NCI-H748 (cell line): ENCODE data around the gene NFKBIL1.
A peak's percentile ranks its signal among the peaks of the same experiment; 100 is the strongest.
"Not testable (repeated sequence)": the region's sequence is repeated elsewhere in the genome, so short reads cannot be mapped to it uniquely, and the experiment has no call there.

Source experiments
- DNase-seq: peaks from one replicate; lab custom pipeline; 2025; ENCODE audit not compliant: unreplicated experiment; lab: John Stamatoyannopoulos, UW

The NFKBIL1 gene

DNA sequence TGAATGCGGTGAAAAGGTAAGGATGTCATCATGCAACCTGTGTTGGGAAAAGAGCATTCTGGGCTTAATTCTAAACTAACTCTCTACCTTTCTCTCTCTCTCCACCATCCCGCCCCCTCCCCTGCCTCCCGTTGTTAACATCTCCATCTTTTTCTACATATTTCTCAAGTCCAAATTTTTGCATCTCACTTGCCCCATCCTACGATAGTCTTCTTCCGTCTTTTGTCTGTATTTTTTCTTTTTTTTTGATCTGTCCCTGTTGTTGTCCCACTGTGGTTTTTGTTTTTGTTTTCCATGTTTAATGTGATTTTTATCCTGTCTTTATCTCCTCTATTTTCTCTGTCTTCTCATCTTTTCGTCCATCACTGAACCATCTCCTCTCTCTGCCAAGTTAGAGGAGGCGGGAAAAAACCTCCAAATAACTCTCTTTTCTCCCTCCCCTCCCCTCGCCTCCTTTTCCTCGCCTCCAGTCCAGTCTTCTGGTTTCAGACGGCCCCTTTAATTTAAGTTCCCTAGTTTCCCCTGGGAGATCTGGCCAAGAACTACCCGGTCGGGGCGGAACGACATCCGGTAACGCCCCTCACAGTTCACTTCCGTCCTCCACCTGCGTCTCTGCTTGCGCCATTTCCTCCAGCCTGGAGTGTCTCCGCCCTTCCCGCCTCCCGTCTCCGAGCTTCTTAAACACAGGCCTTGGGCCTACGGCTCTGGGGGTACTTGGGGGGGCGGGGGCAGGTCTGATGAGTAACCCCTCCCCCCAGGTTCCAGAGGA is at the start of gene NFKBIL1:
Gene NFKBIL1 (plus strand): TSS at position 651 of the 769 bp plus-strand sequence. CDS start 87 bp downstream, at position 738.
- peak; percentile 99 for DNase-seq

DNA sequence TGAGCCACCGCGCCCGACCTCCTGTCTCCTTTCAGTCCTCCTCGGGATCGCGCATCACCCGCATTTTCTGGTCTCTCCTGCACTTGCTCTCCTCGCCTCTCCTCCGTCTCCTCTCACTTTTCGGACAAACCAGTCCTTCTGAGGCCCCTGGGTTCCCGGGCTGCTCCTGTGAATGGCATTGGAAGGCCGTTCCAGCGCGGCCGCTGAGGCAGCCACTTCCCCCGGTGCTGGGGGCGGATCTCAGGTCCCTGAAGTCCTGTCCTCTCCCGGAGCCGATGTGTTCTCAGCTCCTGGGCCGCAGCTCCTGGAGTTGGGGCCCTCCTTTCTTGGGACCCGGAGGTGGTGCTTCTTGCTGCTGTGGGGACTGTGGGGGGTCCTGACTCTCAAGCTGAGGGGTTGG is 48.7 kb upstream of the NFKBIL1 start:
- DNase-seq = peak; percentile 40

DNA sequence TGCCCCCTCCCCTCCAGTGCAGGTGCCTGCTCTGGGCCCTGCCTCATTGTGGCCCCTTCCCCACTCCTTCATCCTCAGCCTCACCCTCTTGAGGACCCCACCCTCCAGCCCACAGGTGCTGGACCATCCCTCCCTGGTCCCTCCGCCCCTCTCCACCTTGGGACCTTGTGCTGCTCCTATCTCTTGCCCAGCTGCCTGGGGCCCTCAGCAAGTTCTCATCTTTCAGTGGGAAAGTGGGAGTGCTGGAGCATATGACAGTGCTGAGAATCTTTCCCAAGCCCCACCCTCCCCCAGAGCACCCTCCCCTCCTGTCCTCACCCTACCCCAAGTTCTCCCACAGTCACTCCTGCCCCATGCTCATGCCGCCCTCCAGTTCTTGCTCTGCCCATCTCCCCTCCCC is 47.8 kb upstream of the NFKBIL1 start:
- not testable (repeated sequence) for DNase-seq

- DNase-seq = no peak
Observed at GRCh38 chr6:31502586-31502985, 44.8 kb upstream of the NFKBIL1 start.

GRCh38 chr6:31509036-31509435 is 38.4 kb upstream of the NFKBIL1 start:
- not testable (repeated sequence) for DNase-seq

- DNase-seq = no peak
Observed at GRCh38 chr6:31510007-31510406, 37.4 kb upstream of the NFKBIL1 start.

DNA sequence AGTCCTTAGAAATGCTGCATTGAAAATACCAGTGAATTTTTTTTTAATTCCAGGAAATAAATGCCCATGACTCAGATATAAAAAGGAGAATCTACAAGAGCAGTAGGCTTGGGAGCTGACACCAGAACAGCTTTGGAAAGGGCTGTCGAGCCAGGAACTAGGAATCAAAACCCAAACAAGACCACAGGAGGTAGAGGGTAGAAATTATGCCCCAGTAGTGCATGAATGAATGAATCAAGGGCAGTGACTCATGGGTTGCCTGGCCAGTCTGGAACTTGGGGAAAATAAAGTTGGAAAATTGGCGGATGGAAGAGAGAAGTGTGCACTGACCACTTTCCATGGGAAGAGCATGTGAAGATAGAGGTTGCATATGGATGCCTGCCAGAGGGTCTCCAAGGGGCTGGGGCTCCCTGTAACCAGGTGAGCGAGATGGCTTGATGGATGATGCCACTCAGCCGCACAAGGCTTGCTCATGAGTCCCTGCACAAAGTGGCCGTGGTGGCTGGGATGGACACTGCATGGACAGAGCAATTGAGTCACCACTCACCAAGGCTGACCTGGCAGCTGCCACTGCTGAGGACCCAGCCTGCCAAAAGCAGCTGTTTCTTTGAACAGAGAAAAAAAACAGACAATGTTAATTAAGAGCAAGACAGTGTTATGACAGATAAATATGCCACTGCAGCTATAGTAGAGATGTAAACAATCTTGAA is 33.8 kb upstream of the NFKBIL1 start:
- no peak for DNase-seq

- peak; percentile 38 for DNase-seq
Observed at GRCh38 chr6:31521835-31522234, 25.6 kb upstream of the NFKBIL1 start.

GRCh38 chr6:31525553-31525931 is 21.9 kb upstream of the NFKBIL1 start:
- no peak for DNase-seq

DNA sequence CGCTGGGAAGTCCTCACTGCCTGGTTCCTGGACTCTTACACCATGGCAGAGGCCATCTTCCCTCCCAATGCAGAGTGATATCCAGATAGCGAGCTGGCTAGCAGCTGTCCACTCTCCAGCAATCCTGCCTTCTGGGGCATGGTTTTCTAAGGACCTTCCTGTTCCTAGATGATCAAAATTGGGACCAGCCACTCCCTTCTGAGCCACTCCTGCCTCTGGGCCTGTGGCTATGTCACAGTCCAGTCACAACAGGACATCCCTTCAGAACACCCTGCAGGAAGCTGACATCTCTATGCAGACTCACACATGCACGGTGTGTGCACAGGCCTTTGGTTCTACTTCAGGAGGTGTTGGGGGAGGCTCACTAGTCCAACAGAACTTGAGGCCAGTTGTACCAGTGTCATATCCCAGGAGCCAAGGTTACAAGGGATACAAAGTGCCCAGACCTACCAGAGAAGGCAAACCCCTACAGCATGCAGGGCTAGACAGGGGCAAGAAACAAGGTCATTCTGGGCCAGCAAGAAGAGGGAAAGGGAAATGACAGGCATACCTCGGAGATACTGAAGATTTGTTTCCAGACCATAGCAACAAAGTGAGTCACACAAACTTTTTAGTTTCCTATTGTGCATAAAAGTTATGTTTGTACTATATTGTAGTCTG is 21.3 kb upstream of the NFKBIL1 start:
- DNase-seq = no peak

DNA sequence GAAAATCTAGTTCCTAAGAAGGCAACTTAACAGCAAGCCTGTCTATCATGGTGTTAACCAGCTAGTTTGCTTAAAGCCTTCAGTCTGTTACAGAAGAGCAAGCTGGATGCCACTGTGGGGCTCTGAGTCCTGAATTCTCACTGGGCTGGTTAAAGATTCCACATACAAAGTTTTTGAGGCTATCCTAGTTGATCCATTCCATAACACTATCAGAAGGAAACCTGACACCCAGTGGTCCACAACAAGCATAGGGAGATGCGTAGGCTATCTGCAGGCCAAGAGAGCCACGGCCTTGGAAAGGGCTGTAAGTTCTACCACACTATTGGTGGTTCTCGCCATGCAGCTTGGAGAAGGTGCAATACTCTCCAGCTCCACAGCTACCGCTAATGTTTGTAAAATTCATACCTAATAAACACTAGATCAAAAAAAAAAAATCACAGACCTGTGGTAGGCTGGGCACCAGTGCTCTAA is 19.1 kb upstream of the NFKBIL1 start:
- no peak for DNase-seq

GRCh38 chr6:31528821-31529328 is 18.5 kb upstream of the NFKBIL1 start, which contains the start of gene MCCD1:
MCCD1 (plus strand) TSS chr6:31528962; CDS start chr6:31529015, 53 bp downstream.
- no peak for DNase-seq

- peak; percentile 27 for DNase-seq
Observed at GRCh38 chr6:31529329-31530150, 17.9 kb upstream of the NFKBIL1 start.

- DNase-seq = no peak
Observed at GRCh38 chr6:31530659-31531058, 16.7 kb upstream of the NFKBIL1 start.

DNA sequence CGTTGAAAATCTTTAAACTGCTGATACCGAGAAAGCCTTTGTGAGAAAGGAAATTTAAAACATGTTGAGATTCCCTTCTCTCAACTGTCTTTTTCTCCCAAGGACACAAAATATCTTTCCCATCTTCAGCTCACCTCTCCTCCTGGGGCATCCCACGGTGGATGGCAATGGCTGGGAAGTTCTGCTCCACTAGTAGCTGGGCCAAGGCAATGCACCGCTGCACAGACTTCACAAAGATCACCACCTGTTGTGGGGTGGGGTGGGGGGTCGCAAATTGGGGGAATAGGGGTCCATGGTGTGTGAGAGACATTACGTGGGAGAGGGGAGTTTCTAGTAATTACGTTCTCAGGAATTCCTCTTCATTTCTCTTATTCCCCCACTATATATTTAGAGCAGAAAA is 16.2 kb upstream of the NFKBIL1 start:
- DNase-seq = no peak

- no peak for DNase-seq
Observed at GRCh38 chr6:31531771-31532643, 15.4 kb upstream of the NFKBIL1 start.

- DNase-seq = no peak
Observed at GRCh38 chr6:31532644-31533454, 14.6 kb upstream of the NFKBIL1 start.

DNA sequence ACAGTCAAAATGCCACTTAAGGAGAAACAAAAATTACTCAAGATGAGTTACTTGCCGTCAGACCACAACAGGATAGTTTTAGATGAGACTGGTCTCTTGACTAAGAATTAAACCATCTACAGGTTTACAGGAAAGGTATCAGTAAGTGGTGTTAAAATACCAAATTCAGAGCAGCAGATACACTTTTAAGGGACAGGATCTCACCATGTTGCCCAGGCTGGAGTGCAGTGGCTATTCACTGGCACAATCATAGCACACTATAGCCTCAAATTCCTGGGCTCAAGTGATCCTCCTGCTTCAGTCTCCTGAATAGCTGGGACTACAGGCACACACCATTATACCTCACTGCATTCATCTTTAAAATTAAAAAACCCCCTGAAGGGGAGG is 14.0 kb upstream of the NFKBIL1 start:
- DNase-seq = no peak

DNA sequence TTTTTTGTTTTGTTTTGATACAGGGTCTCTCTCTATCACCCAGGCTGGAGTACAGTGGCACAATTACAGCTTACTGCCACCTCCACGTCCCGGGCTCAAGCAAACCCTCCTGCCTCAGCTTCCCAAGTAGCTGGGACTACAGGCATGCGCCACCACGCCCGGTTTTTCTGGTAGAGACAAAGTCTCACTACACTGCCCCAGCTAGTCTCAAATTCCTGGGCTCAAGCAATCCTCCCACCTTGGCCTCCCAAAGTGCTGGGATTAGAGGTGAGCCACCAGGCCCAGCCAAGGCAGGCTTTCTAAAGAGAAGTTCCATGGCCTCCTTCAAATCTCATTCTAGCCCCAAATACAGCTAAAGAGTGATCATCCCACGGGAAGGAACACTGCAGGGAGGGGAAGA is 13.4 kb upstream of the NFKBIL1 start:
- DNase-seq = no peak
